Hepatocyte (in vitro differentiated cells): Measurements from ENCODE around the gene SYNGAP1. TPM values are rescaled to one million over a fixed set of nuclear protein-coding genes. Genes with fewer than 3 reads are reported as not detected.

Experiments used
- DNase-seq: peaks from one replicate; pipeline ENCODE4 v3.0.0-alpha.2; 2016; ENCODE audit warnings: low spot score
- H2AFZ ChIP-seq: fragments of 200-600 bp; sonication (generic); 2 replicates; pipeline ENCODE4 v1.6.0; 2016; ENCODE audit warnings: antibody characterized with exemption, mild to moderate bottlenecking
- H3K27ac ChIP-seq: fragments of 200-600 bp; sonication (generic); 2 replicates; pipeline ENCODE4 v1.5.1; 2016; ENCODE audit warnings: mild to moderate bottlenecking
- H3K27me3 ChIP-seq: fragments of 200-600 bp; sonication (generic); 2 replicates; pipeline ENCODE4 v1.6.1; 2016
- H3K36me3 ChIP-seq: fragments of 200-600 bp; sonication (generic); replicated peaks from 2 replicates; pipeline ENCODE4 v1.5.1; 2016; ENCODE audit warnings: low read depth; ENCODE audit not compliant: insufficient read depth
- H3K4me1 ChIP-seq: fragments of 200-600 bp; sonication (generic); 2 replicates; pipeline ENCODE4 v1.5.1; 2016; ENCODE audit warnings: mild to moderate bottlenecking, moderate library complexity; ENCODE audit not compliant: insufficient read depth
- H3K4me2 ChIP-seq: fragments of 200-600 bp; sonication (generic); 2 replicates; pipeline ENCODE4 v1.6.0; 2016
- H3K4me3 ChIP-seq: fragments of 200-600 bp; sonication (generic); 2 replicates; pipeline ENCODE4 v1.5.1; 2016; ENCODE audit warnings: mild to moderate bottlenecking
- H3K79me2 ChIP-seq: fragments of 200-600 bp; sonication (generic); 2 replicates; pipeline ENCODE4 v1.6.0; 2017; ENCODE audit warnings: mild to moderate bottlenecking
- H3K9me2 ChIP-seq: fragments of 200-600 bp; sonication (generic); replicated peaks from 2 replicates; pipeline ENCODE4 v1.6.0; 2017; ENCODE audit warnings: mild to moderate bottlenecking; ENCODE audit not compliant: insufficient read depth
- H3K9me3 ChIP-seq: fragments of 200-600 bp; sonication (generic); 2 replicates; pipeline ENCODE4 v1.5.1; 2016; ENCODE audit warnings: low read depth, mild to moderate bottlenecking
- H4K20me1 ChIP-seq: fragments of 200-600 bp; sonication (generic); 2 replicates; pipeline ENCODE4 v1.6.0; 2016; ENCODE audit warnings: mild to moderate bottlenecking; ENCODE audit not compliant: insufficient read depth, poor library complexity, severe bottlenecking
- EZH2 ChIP-seq: fragments of 200-600 bp; sonication (generic); IDR thresholded peaks from 2 replicates; pipeline ENCODE4 v1.6.1; 2016; ENCODE audit warnings: antibody characterized with exemption, mild to moderate bottlenecking, borderline replicate concordance
- EZH2phosphoT487 ChIP-seq: fragments of 200-600 bp; sonication (generic); IDR thresholded peaks from one replicate; pipeline ENCODE4 v1.6.1; 2018; ENCODE audit warnings: antibody characterized with exemption, mild to moderate bottlenecking, low read depth, moderate library complexity; ENCODE audit not compliant: unreplicated experiment, severe bottlenecking
- WGBS: methylation state at CpG from one replicate; pipeline ENCODE4 v1.1.6; 2016; ENCODE audit warnings: low lambda C conversion rate; ENCODE audit errors: missing lambda C conversion rate; 5-methylcytosine and 5-hydroxymethylcytosine counted together
- polyA plus RNA-seq: library from polyadenylated mRNA; unstranded; fragments of >200 nt; fragmentation: Nextera tagmentation; extraction: Ambion mirVana; gene quantifications from 2 replicates; pipeline ENCODE4 v1.2.1, GENCODE V29; 2016
- total RNA-seq: library from RNA; depleted of rRNA; stranded (reverse); fragments of >200 nt; gene quantifications from 2 replicates; pipeline ENCODE4 v1.2.3, GENCODE V29; 2014
- TF ChIP-seq, protein P1 (sequence below): fragments of 200-600 bp; sonication (generic); IDR thresholded peaks from 2 replicates; pipeline ENCODE4 v1.5.1; 2016; ENCODE audit warnings: antibody characterized with exemption, mild to moderate bottlenecking; ENCODE audit not compliant: poor library complexity

The SYNGAP1 gene
- total and polyA plus RNA-seq, 2 experiments from 2014 or later, result 5.7 to 6.6 TPM

GRCh38 chr6:33410050-33410710 is 9.7 kb upstream of the SYNGAP1 start:
- Histone ChIP-seq H2AFZ (peak overlapping the region; percentile 54), H3K36me3 (no peaks in the 10 kb centered on the region), H3K79me2 (peaks cover 23% of the 10 kb centered on the region), H3K27me3 (no peaks in the 10 kb centered on the region), H3K4me1 (peaks cover 8% of the 10 kb centered on the region), H4K20me1 (no peaks in the 10 kb centered on the region), H3K9me2 (no peaks in the 10 kb centered on the region), H3K27ac (peak overlapping the region; percentile 93), H3K4me3 (peak overlapping the region; percentile 99), H3K4me2 (peak overlapping the region; percentile 96), H3K9me3 (no peaks in the 10 kb centered on the region)
- under 1% methylated on average over 22 of the region's 65 CpGs for WGBS
- TF ChIP-seq EZH2phosphoT487 (no peak), EZH2 (no peak)
- TF ChIP-seq, protein P1, sequence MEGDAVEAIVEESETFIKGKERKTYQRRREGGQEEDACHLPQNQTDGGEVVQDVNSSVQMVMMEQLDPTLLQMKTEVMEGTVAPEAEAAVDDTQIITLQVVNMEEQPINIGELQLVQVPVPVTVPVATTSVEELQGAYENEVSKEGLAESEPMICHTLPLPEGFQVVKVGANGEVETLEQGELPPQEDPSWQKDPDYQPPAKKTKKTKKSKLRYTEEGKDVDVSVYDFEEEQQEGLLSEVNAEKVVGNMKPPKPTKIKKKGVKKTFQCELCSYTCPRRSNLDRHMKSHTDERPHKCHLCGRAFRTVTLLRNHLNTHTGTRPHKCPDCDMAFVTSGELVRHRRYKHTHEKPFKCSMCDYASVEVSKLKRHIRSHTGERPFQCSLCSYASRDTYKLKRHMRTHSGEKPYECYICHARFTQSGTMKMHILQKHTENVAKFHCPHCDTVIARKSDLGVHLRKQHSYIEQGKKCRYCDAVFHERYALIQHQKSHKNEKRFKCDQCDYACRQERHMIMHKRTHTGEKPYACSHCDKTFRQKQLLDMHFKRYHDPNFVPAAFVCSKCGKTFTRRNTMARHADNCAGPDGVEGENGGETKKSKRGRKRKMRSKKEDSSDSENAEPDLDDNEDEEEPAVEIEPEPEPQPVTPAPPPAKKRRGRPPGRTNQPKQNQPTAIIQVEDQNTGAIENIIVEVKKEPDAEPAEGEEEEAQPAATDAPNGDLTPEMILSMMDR, result no peak
- DNase-seq, result peak; percentile 99

DNA sequence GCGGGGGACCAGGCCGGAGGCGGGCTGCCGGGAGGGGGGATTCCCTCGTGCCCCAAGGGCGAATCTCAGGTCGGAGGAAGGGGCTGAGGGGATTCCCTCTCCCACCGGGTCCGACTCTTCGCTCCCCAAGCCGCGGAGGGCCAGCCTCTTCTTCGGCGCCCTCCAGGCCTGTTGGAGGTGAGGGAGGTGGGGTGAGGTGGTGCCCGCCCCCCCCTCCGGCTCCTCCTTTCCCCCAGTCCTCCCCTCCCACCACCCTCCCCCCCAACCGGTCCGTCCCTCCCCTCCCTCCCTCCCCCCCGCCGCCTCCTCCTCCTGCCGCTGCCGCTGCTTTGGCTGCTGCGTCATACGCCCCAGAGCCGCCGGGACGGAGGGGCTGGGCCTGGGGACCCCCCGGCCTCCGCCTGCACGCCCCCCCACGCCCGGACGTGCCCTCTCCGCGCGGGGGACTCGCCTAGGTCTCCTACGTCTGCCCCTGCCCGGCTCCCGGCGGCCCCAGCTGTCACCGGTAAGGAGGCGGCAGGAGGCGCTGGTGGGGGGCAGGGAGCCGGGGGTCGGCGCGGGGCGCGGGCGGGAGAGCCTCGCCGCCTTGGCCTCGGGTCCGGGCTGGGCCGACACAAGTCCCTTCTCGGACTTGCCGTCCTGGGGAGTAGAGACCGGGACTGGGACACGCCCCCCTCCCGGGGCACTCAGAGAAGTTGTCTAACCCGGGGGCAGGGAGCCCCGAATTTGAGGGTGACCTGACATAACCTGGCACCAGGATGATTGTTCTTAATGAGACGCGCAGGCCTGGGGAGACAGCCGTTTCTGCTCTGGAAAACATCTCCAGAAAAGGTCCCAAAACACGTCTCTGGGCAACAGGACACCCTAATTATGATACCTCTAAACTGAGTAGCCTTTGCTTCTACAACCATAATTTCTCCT is 8.9 kb upstream of the SYNGAP1 start, which contains the start of gene PHF1:
Gene PHF1, plus strand, starts transcription at position 304 of the 921 bp plus-strand sequence. CDS start 1,250 bp downstream, outside the sequence.
- Histone ChIP-seq H3K9me3 (no peaks in the 10 kb centered on the region), H3K4me2 (peak within 1 kb of the TSS; percentile 96), H4K20me1 (no peaks in the 10 kb centered on the region), H3K36me3 (no peaks in the 10 kb centered on the region), H2AFZ (peak within 1 kb of the TSS; percentile 54), H3K27ac (peak within 1 kb of the TSS; percentile 93), H3K4me1 (peaks cover 10% of the 10 kb centered on the region), H3K4me3 (peak within 1 kb of the TSS; percentile 99), H3K9me2 (no peaks in the 10 kb centered on the region), H3K79me2 (peaks cover 31% of the 10 kb centered on the region), H3K27me3 (no peaks in the 10 kb centered on the region)
- DNase-seq, result peak; percentile 91
- 0% methylated on average over 19 of the region's 67 CpGs for WGBS
- TF ChIP-seq EZH2, result no peak
- TF ChIP-seq, protein P1, result peak; percentile 25

- Histone ChIP-seq H3K79me2 (peaks cover 37% of the 10 kb centered on the region), H2AFZ (peak overlapping the region; percentile 51)
These were observed 8.2 kb upstream of the SYNGAP1 start for GRCh38 chr6:33411632-33412005.

More at GRCh38 chr6:33411632-33412005, 8.2 kb upstream of the SYNGAP1 start:
- DNase-seq, result no peak
- no peaks in the 10 kb centered on the region for H3K9me3 ChIP-seq
- H3K27me3 ChIP-seq, result no peaks in the 10 kb centered on the region
- H4K20me1 ChIP-seq, result peaks cover under 1% of the 10 kb centered on the region
- H3K4me2 ChIP-seq, result peak overlapping the region; percentile 96
- no peaks in the 10 kb centered on the region for H3K9me2 ChIP-seq
- H3K4me3 ChIP-seq, result peak overlapping the region; percentile 99
- peak overlapping the region; percentile 93 for H3K27ac ChIP-seq
- H3K4me1 ChIP-seq, result peaks cover 17% of the 10 kb centered on the region
- H3K36me3 ChIP-seq, result no peaks in the 10 kb centered on the region
- TF ChIP-seq EZH2, result no peak
- TF ChIP-seq EZH2phosphoT487, result no peak
- TF ChIP-seq, protein P1, result no peak
- WGBS, result 68% methylated on average over 6 of the region's 6 CpGs
